ENCODE data around the gene BLVRA.
"Not testable (repeated sequence)": the region's sequence is repeated elsewhere in the genome, so short reads cannot be mapped to it uniquely, and the experiment has no call there.

BLVRA gene

GRCh38 chr7:43775255-43775654, 16.8 kb downstream of the BLVRA start:
- peaks cover 13% of the 10 kb centered on the region for H3K4me1 Mint-ChIP-seq
- not testable (repeated sequence) for H3K4me3 Mint-ChIP-seq, H3K27ac Mint-ChIP-seq, H3K9me3 Mint-ChIP-seq, H3K27me3 Mint-ChIP-seq
- H3K36me3 Mint-ChIP-seq: peaks cover 23% of the 10 kb centered on the region

- Mint-ChIP-seq H3K36me3 (peaks cover 13% of the 10 kb centered on the region), H3K4me1 (peaks cover 17% of the 10 kb centered on the region)
- not testable (repeated sequence) for H3K4me3 Mint-ChIP-seq, H3K9me3 Mint-ChIP-seq, H3K27me3 Mint-ChIP-seq, H3K27ac Mint-ChIP-seq
These were observed 20.0 kb downstream of the BLVRA start for GRCh38 chr7:43778293-43779044.

GRCh38 chr7:43779045-43779812, 20.7 kb downstream of the BLVRA start:
- Mint-ChIP-seq H3K4me1 (peaks cover 17% of the 10 kb centered on the region), H3K9me3 (no peaks in the 10 kb centered on the region), H3K27ac (no peak overlapping the region), H3K4me3 (no peak overlapping the region), H3K36me3 (peaks cover 13% of the 10 kb centered on the region), H3K27me3 (no peaks in the 10 kb centered on the region)

- peaks cover 17% of the 10 kb centered on the region for H3K4me1 Mint-ChIP-seq
These were observed 23.5 kb downstream of the BLVRA start for GRCh38 chr7:43781726-43782607.

GRCh38 chr7:43782768-43783555, 24.5 kb downstream of the BLVRA start:
- H3K36me3 Mint-ChIP-seq: peaks cover 10% of the 10 kb centered on the region
- peaks cover 13% of the 10 kb centered on the region for H3K4me1 Mint-ChIP-seq
- peak overlapping the region; percentile 67 for H3K27ac Mint-ChIP-seq
- no peaks in the 10 kb centered on the region for H3K27me3 Mint-ChIP-seq
- H3K9me3 Mint-ChIP-seq: no peaks in the 10 kb centered on the region
- no peak overlapping the region for H3K4me3 Mint-ChIP-seq

More at GRCh38 chr7:43781726-43782607, 23.5 kb downstream of the BLVRA start:
- no peak overlapping the region for H3K4me3 Mint-ChIP-seq
- H3K27me3 Mint-ChIP-seq: no peaks in the 10 kb centered on the region
- no peaks in the 10 kb centered on the region for H3K9me3 Mint-ChIP-seq
- peaks cover 10% of the 10 kb centered on the region for H3K36me3 Mint-ChIP-seq
- peak overlapping the region; percentile 67 for H3K27ac Mint-ChIP-seq

GRCh38 chr7:43784030-43784584, 25.6 kb downstream of the BLVRA start:
- H3K9me3 Mint-ChIP-seq: no peaks in the 10 kb centered on the region

GRCh38 chr7:43784585-43785087, 26.2 kb downstream of the BLVRA start:
- H3K9me3 Mint-ChIP-seq, H3K4me1 Mint-ChIP-seq, H3K27ac Mint-ChIP-seq, H3K27me3 Mint-ChIP-seq, H3K4me3 Mint-ChIP-seq: not testable (repeated sequence)
- peaks cover 11% of the 10 kb centered on the region for H3K36me3 Mint-ChIP-seq

More at GRCh38 chr7:43784030-43784584, 25.6 kb downstream of the BLVRA start:
- peaks cover 8% of the 10 kb centered on the region for H3K4me1 Mint-ChIP-seq
- no peak overlapping the region for H3K4me3 Mint-ChIP-seq
- H3K27ac Mint-ChIP-seq: no peak overlapping the region
- H3K36me3 Mint-ChIP-seq: peaks cover 11% of the 10 kb centered on the region
- H3K27me3 Mint-ChIP-seq: no peaks in the 10 kb centered on the region

- Mint-ChIP-seq H3K27me3 (no peaks in the 10 kb centered on the region), H3K9me3 (no peaks in the 10 kb centered on the region), H3K27ac (no peak overlapping the region), H3K36me3 (peaks cover 11% of the 10 kb centered on the region), H3K4me1 (peaks cover 2% of the 10 kb centered on the region), H3K4me3 (no peak overlapping the region)
These were observed 26.9 kb downstream of the BLVRA start for GRCh38 chr7:43785420-43785819.

GRCh38 chr7:43787771-43788170, 29.3 kb downstream of the BLVRA start:
- Mint-ChIP-seq H3K36me3 (peaks cover 18% of the 10 kb centered on the region), H3K9me3 (no peaks in the 10 kb centered on the region), H3K4me1 (no peaks in the 10 kb centered on the region), H3K27ac (no peak overlapping the region), H3K27me3 (no peaks in the 10 kb centered on the region), H3K4me3 (no peak overlapping the region)

GRCh38 chr7:43790006-43790405, 31.5 kb downstream of the BLVRA start:
- H3K4me1 Mint-ChIP-seq: no peaks in the 10 kb centered on the region
- no peak overlapping the region for H3K27ac Mint-ChIP-seq
- H3K27me3 Mint-ChIP-seq: no peaks in the 10 kb centered on the region
- no peaks in the 10 kb centered on the region for H3K9me3 Mint-ChIP-seq
- peaks cover 22% of the 10 kb centered on the region for H3K36me3 Mint-ChIP-seq
- no peak overlapping the region for H3K4me3 Mint-ChIP-seq

GRCh38 chr7:43790834-43791233, 32.4 kb downstream of the BLVRA start:
- H3K9me3 Mint-ChIP-seq: no peaks in the 10 kb centered on the region
- no peak overlapping the region for H3K4me3 Mint-ChIP-seq
- no peak overlapping the region for H3K27ac Mint-ChIP-seq
- peaks cover 25% of the 10 kb centered on the region for H3K36me3 Mint-ChIP-seq
- H3K27me3 Mint-ChIP-seq: no peaks in the 10 kb centered on the region
- no peaks in the 10 kb centered on the region for H3K4me1 Mint-ChIP-seq

GRCh38 chr7:43791665-43792064, 33.2 kb downstream of the BLVRA start:
- Mint-ChIP-seq H3K27me3 (no peaks in the 10 kb centered on the region), H3K36me3 (peaks cover 22% of the 10 kb centered on the region), H3K9me3 (no peaks in the 10 kb centered on the region), H3K27ac (no peak overlapping the region), H3K4me3 (no peak overlapping the region), H3K4me1 (no peaks in the 10 kb centered on the region)

- H3K4me1 Mint-ChIP-seq: no peaks in the 10 kb centered on the region
- H3K9me3 Mint-ChIP-seq: no peaks in the 10 kb centered on the region
- no peaks in the 10 kb centered on the region for H3K27me3 Mint-ChIP-seq
- H3K4me3 Mint-ChIP-seq: no peak overlapping the region
- peaks cover 22% of the 10 kb centered on the region for H3K36me3 Mint-ChIP-seq
- no peak overlapping the region for H3K27ac Mint-ChIP-seq
These were observed 34.1 kb downstream of the BLVRA start for GRCh38 chr7:43792471-43793150.

GRCh38 chr7:43799605-43800004, 41.1 kb downstream of the BLVRA start:
- Mint-ChIP-seq H3K4me1 (no peaks in the 10 kb centered on the region), H3K9me3 (no peaks in the 10 kb centered on the region), H3K36me3 (peaks cover 7% of the 10 kb centered on the region), H3K27me3 (no peaks in the 10 kb centered on the region), H3K4me3 (no peak overlapping the region), H3K27ac (no peak overlapping the region)

Data from activated naive CD4-positive, alpha-beta T cell treated with anti-CD3 and anti-CD28 coated beads, Interleukin-2, amount 50 U/mL, for 24 hours (primary cell).